Bronchial smooth muscle cell (primary cell): Measurements from ENCODE around the gene SDK1. TPM values are rescaled to one million over a fixed set of nuclear protein-coding genes. Genes with fewer than 3 reads are reported as not detected.

Source experiments
- total RNA-seq: library from RNA; depleted of rRNA; stranded (reverse); fragments of >200 nt; gene quantifications from 2 replicates; pipeline ENCODE4 v1.2.1, GENCODE V29; 2014

The SDK1 gene, protein sequence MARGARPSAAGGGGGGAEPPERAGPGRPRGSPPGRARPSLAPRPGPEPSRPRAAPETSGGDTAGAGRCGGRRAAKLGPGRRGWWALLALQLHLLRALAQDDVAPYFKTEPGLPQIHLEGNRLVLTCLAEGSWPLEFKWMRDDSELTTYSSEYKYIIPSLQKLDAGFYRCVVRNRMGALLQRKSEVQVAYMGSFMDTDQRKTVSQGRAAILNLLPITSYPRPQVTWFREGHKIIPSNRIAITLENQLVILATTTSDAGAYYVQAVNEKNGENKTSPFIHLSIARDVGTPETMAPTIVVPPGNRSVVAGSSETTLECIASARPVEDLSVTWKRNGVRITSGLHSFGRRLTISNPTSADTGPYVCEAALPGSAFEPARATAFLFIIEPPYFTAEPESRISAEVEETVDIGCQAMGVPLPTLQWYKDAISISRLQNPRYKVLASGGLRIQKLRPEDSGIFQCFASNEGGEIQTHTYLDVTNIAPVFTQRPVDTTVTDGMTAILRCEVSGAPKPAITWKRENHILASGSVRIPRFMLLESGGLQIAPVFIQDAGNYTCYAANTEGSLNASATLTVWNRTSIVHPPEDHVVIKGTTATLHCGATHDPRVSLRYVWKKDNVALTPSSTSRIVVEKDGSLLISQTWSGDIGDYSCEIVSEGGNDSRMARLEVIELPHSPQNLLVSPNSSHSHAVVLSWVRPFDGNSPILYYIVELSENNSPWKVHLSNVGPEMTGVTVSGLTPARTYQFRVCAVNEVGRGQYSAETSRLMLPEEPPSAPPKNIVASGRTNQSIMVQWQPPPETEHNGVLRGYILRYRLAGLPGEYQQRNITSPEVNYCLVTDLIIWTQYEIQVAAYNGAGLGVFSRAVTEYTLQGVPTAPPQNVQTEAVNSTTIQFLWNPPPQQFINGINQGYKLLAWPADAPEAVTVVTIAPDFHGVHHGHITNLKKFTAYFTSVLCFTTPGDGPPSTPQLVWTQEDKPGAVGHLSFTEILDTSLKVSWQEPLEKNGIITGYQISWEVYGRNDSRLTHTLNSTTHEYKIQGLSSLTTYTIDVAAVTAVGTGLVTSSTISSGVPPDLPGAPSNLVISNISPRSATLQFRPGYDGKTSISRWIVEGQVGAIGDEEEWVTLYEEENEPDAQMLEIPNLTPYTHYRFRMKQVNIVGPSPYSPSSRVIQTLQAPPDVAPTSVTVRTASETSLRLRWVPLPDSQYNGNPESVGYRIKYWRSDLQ (N-terminal part only)
- 1.4 and 7.8 TPM in 2 replicates for total RNA-seq

DNA sequence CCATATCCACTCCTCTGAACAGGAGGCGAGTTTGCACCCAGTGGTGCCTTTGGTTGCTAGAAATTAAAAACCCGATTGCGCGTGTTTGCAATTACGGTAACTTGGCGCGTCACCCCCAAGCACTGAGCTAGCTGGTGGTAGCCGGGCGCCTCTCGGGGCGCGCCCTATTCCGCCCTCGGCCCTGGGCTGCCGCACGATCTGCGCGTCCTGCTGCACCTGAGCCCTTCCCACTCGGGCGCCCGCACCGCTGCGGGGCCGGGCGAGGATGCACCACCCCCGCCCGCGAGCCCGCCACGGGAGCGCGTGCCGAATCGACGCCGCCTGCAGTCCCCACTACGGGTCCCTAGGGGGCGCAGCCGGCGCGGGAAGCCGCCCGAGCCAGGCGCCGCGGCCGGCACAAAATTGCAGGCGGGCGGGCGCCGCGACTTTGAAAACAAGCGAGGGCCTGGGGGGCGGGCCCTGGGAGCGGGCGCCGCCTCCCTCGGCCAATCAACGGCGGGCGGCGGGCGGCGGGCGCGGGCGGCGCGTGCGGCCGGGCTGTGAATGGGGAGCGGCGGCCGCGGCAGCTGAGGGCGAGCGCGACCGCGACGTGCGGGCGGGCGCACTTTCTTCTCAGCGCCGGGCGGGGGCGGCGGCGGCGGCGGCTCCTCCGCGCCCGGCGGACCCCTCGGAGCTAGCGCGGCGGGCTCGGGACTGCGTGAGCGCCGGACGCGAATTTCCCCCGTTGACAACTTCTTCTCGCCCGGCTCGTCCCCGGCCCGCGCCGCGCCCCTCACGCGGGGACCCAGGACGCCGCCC lies at the start of gene SDK1:
Gene SDK1 (plus strand): TSS at position 602 of the 798 bp plus-strand sequence. CDS start 335 bp downstream, outside the sequence.

